GM12878 (cell line): ENCODE results near the gene DNAJB5. TPM values are rescaled to one million over a fixed set of nuclear protein-coding genes. Genes with fewer than 3 reads are reported as not detected.

Experiments
- ATAC-seq: fragments of 200-7000 bp; cut with Tn5 transposase; 3 replicates; pipeline ENCODE4 v1.9.1; 2020; ENCODE audit warnings: mild to moderate bottlenecking, moderate library complexity
- BruUV-seq: library from RNA; stranded (reverse); fragments of 400-500 nt; replicated peaks from 2 replicates; lab custom pipeline; 2021; lab: Mats Ljungman, UMichigan
- CTCF ChIA-PET: fragments of 300-600 bp; sonication (Branson Sonifier 250); formaldehyde crosslinking; extraction: SDS; loops from one replicate; lab custom pipeline; 2021; ENCODE audit warnings: inconsistent platforms; lab: Yijun Ruan, JAX
- POLR2A ChIA-PET: fragments of 350-600 bp; formaldehyde crosslinking; extraction: SDS; loops from one replicate; lab custom pipeline; 2021; ENCODE audit warnings: inconsistent platforms; lab: Charles Lee
- RAD21 ChIA-PET: fragments of 300-600 bp; sonication (Branson Sonifier 250); formaldehyde crosslinking; loops from one replicate; lab custom pipeline; 2023; ENCODE audit warnings: antibody characterized with exemption; ENCODE audit not compliant: unreplicated experiment; lab: Charles Lee
- SMC1A ChIA-PET: fragments of 300-600 bp; sonication (Branson Sonifier 250); formaldehyde crosslinking; loops from one replicate; lab custom pipeline; 2023; ENCODE audit not compliant: unreplicated experiment, uncharacterized antibody; lab: Charles Lee
- DNase-seq: peaks from one replicate; pipeline ENCODE4 v3.0.0-alpha.2; 2011; ENCODE audit warnings: low read depth, low spot score
- FAIRE-seq: peaks from 3 replicates; lab custom pipeline; 2011; peaks lifted over from hg19 to GRCh38; lab: Jason Lieb, UNC
- H2AFZ ChIP-seq: 2 replicates; pipeline ENCODE4 v1.6.0; 2011; ENCODE audit warnings: low read depth, low read length, control low read depth; ENCODE audit not compliant: control insufficient read depth
- H3K27ac ChIP-seq: 2 replicates; pipeline ENCODE4 v1.5.1; 2011; ENCODE audit warnings: control low read depth; ENCODE audit not compliant: control insufficient read depth, insufficient read depth
- H3K27me3 ChIP-seq, 2 experiments: replicated peaks in 1 of 2; 2 replicates each; pipeline versions ENCODE4 v1.6.0 to v1.6.1; 2011; ENCODE audit warnings: low read length in 1 of 2; ENCODE audit not compliant: control insufficient read depth in 2 of 2, insufficient read depth in 2 of 2
- H3K36me3 ChIP-seq, 2 experiments: 2 replicates each; pipeline ENCODE4 v1.5.1; 2011; ENCODE audit warnings: low read length in 1 of 2; ENCODE audit not compliant: control insufficient read depth in 2 of 2, insufficient read depth in 2 of 2
- H3K4me1 ChIP-seq: 2 replicates; pipeline ENCODE4 v1.6.1; 2011; ENCODE audit warnings: mild to moderate bottlenecking, low read length, moderate library complexity, mixed read lengths; ENCODE audit not compliant: control insufficient read depth, insufficient read depth
- H3K4me2 ChIP-seq: 2 replicates; pipeline ENCODE4 v1.6.0; 2011; ENCODE audit warnings: control low read depth; ENCODE audit not compliant: control insufficient read depth, insufficient read depth
- H3K4me3 ChIP-seq: fragments of 200-600 bp; sonication (generic); 2 replicates; pipeline ENCODE4 v1.5.1; 2016
- H3K79me2 ChIP-seq: 2 replicates; pipeline ENCODE4 v1.6.0; 2011; ENCODE audit warnings: low read length; ENCODE audit not compliant: control insufficient read depth, insufficient read depth
- H3K9ac ChIP-seq: 2 replicates; pipeline ENCODE4 v1.8.0; 2011; ENCODE audit warnings: low read length, control low read depth, mixed read lengths; ENCODE audit not compliant: control insufficient read depth, insufficient read depth
- H3K9me3 ChIP-seq: replicated peaks from 3 replicates; pipeline ENCODE4 v1.5.1; 2011; ENCODE audit warnings: mild to moderate bottlenecking, low read length; ENCODE audit not compliant: control insufficient read depth, insufficient read depth
- H4K20me1 ChIP-seq: 2 replicates; pipeline ENCODE4 v1.6.0; 2011; ENCODE audit not compliant: control insufficient read depth, insufficient read depth
- EED ChIP-seq: sonication (generic); IDR thresholded peaks from 2 replicates; pipeline ENCODE4 v1.6.1; 2016; ENCODE audit warnings: antibody characterized with exemption, low read depth
- KAT2A ChIP-seq: conservative IDR thresholded peaks from 2 replicates; pipeline ENCODE4 v1.6.1; 2011; ENCODE audit warnings: low read depth, low read length; ENCODE audit not compliant: control insufficient read depth
- MXI1 ChIP-seq: fragments of 150-350 bp; IDR thresholded peaks from 2 replicates; pipeline ENCODE4 v1.6.1; 2011; ENCODE audit warnings: low read depth, mild to moderate bottlenecking, inconsistent platforms, low read length, improper control_type of control experiment
- NR2F1 ChIP-seq: fragments of 450-650 bp; conservative IDR thresholded peaks from 2 replicates; pipeline ENCODE4 v1.6.1; 2017; ENCODE audit warnings: mild to moderate bottlenecking
- TCF12 ChIP-seq: IDR thresholded peaks from 2 replicates; pipeline ENCODE4 v1.6.1; 2011; ENCODE audit warnings: low read depth, mild to moderate bottlenecking, low read length
- WGBS: methylation state at CpG from one replicate; pipeline ENCODE4 v1.1.6; 2016; ENCODE audit warnings: low lambda C conversion rate; ENCODE audit not compliant: insufficient replicate concordance, insufficient coverage; ENCODE audit errors: missing lambda C conversion rate; 5-methylcytosine and 5-hydroxymethylcytosine counted together
- in situ Hi-C: fragments of 300-500 bp; cut with MboI; formaldehyde crosslinking; loops from 9 replicates; pipeline ENCODE4 v1.14.3; 2018; ENCODE audit warnings: mixed read lengths
- intact Hi-C: fragments of 100-400 bp; cut with micrococcal nuclease; formaldehyde crosslinking; loops from one replicate; pipeline ENCODE4 v1.14.2; 2022; ENCODE audit not compliant: unreplicated experiment
- polyA plus RNA-seq, 11 experiments: library from polyadenylated mRNA; depleted of rRNA in 4 of 11; unstranded in 6 of 11; stranded (reverse) in 5 of 11; fragments of >200 nt; fragmentation: Nextera tagmentation in 4 of 11; fragmentation: Illumina TruSeq in 1 of 11; extraction: Ambion mirVana in 4 of 11; extraction: Trizol in 1 of 11; gene quantifications; 1 replicate in 1 of 11; 2 replicates in 10 of 11; pipeline versions ENCODE4 v1.2.1 to v1.2.3, GENCODE V29; 2011 to 2016; ENCODE audit warnings: inconsistent platforms in 2 of 11, missing spikeins in 2 of 11, low read depth in 1 of 11
- total RNA-seq, 4 experiments: library from RNA; depleted of rRNA in 3 of 4; stranded (reverse); fragments of >200 nt in 3 of 4; fragmentation: Illumina TruSeq in 1 of 4; extraction: Trizol in 1 of 4; gene quantifications; 2 replicates each; pipeline versions ENCODE4 v1.2.1 to v1.2.3, GENCODE V29; 2013 to 2021
- TF ChIP-seq, protein P1 (sequence below): fragments of 450-650 bp; formaldehyde crosslinking; IDR thresholded peaks from 2 replicates; pipeline ENCODE4 v1.5.0; 2022; ENCODE audit warnings: mild to moderate bottlenecking, missing genetic modification characterization
- TF ChIP-seq, protein P2 (sequence below): fragments of 450-650 bp; IDR thresholded peaks from 2 replicates; pipeline ENCODE4 v1.6.1; 2018; ENCODE audit warnings: borderline replicate concordance, mild to moderate bottlenecking; ENCODE audit not compliant: partially characterized antibody

The DNAJB5 gene
- total and polyA plus RNA-seq, 10 of the 15 experiments (the other 5 are each of a cell fraction or from before 2014, with no cell fraction given), result 0.92 to 13.3 (median 6.8) TPM

DNA sequence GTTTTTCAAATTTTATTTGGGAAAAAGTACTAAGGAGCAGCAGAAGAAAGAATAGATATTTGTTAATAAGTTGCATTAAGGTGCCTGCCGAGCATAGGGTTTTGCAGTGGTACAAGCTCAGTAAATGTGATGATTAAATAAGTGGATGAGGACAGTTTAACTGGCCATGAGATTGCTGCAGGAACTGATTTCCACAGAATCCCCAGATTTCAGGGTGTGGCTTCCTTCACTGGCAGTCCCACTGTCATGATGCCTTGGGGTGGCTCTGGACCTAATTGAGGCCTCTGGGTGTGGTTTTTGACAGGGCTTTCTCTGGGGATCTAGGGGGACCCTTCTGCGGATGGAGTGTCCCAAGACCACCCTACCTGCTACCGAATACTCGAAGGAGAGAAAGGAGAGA, 30.1 kb upstream of the DNAJB5 start:
- no peak for ATAC-seq
- BruUV-seq, result no TSS peak
- ChIA-PET CTCF (no interaction called here), RAD21 (no interaction called here), SMC1A (interaction anchor here (1.6 to 3.4 kb wide), 2 partner anchors 26 to 60 kb away, joined by 6 to 16 read pairs; no protein-coding TSS in a partner anchor), POLR2A (no interaction called here)
- Histone ChIP-seq H3K36me3 (no peaks in the 10 kb centered on the region), H3K4me2 (no peak overlapping the region), H3K9ac (no peak overlapping the region), H4K20me1 (no peaks in the 10 kb centered on the region), H3K4me3 (no peak overlapping the region), H3K4me1 (no peaks in the 10 kb centered on the region), H2AFZ (no peak overlapping the region), H3K79me2 (no peaks in the 10 kb centered on the region), H3K9me3 (no peaks in the 10 kb centered on the region), H3K27me3 (peaks cover 9 to 21% of the 10 kb centered on the region in 2 experiments), H3K27ac (no peak overlapping the region)
- in situ Hi-C loops (no loop called here), intact Hi-C loops (no loop called here)
- TF ChIP-seq KAT2A (no peak), MXI1 (no peak), NR2F1 (no peak), EED (no peak), TCF12 (no peak)
- TF ChIP-seq, protein P1, sequence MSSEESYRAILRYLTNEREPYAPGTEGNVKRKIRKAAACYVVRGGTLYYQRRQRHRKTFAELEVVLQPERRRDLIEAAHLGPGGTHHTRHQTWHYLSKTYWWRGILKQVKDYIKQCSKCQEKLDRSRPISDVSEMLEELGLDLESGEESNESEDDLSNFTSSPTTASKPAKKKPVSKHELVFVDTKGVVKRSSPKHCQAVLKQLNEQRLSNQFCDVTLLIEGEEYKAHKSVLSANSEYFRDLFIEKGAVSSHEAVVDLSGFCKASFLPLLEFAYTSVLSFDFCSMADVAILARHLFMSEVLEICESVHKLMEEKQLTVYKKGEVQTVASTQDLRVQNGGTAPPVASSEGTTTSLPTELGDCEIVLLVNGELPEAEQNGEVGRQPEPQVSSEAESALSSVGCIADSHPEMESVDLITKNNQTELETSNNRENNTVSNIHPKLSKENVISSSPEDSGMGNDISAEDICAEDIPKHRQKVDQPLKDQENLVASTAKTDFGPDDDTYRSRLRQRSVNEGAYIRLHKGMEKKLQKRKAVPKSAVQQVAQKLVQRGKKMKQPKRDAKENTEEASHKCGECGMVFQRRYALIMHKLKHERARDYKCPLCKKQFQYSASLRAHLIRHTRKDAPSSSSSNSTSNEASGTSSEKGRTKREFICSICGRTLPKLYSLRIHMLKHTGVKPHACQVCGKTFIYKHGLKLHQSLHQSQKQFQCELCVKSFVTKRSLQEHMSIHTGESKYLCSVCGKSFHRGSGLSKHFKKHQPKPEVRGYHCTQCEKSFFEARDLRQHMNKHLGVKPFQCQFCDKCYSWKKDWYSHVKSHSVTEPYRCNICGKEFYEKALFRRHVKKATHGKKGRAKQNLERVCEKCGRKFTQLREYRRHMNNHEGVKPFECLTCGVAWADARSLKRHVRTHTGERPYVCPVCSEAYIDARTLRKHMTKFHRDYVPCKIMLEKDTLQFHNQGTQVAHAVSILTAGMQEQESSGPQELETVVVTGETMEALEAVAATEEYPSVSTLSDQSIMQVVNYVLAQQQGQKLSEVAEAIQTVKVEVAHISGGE (CRISPR knock-in tag), result no peak
- TF ChIP-seq, protein P2, sequence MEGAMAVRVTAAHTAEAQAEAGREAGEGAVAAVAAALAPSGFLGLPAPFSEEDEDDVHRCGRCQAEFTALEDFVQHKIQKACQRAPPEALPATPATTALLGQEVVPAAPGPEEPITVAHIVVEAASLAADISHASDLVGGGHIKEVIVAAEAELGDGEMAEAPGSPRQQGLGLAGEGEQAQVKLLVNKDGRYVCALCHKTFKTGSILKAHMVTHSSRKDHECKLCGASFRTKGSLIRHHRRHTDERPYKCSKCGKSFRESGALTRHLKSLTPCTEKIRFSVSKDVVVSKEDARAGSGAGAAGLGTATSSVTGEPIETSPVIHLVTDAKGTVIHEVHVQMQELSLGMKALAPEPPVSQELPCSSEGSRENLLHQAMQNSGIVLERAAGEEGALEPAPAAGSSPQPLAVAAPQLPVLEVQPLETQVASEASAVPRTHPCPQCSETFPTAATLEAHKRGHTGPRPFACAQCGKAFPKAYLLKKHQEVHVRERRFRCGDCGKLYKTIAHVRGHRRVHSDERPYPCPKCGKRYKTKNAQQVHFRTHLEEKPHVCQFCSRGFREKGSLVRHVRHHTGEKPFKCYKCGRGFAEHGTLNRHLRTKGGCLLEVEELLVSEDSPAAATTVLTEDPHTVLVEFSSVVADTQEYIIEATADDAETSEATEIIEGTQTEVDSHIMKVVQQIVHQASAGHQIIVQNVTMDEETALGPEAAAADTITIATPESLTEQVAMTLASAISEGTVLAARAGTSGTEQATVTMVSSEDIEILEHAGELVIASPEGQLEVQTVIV, result no peak
- DNase-seq, result no peak
- 59% methylated on average over 4 of the region's 4 CpGs for WGBS
- no peak for FAIRE-seq
